ENCODE data around the gene FIZ1.

DNA sequence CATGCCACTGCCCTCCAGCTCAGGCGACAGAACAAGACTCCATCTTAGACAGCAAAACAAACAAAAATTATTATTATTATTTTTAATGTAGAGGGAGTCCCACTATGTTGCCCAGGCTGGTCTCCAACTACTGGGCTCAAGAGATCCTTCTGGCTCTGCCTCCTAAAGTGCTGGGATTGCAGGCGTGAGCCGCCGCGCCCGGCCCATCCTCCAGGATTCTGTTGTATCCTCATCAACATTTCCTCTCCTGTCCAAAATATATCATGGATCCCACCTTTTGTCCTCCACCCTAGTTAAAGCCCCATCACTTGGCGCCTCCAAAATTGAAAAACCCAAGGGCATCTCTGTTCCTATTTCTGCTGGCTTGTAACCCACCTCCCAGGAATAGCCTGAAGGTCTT is 23.8 kb upstream of the FIZ1 start:
- no peak for TF ChIP-seq POLR2A (IDR thresholded peaks at IDR 0.05)
- TF ChIP-seq, protein P1, sequence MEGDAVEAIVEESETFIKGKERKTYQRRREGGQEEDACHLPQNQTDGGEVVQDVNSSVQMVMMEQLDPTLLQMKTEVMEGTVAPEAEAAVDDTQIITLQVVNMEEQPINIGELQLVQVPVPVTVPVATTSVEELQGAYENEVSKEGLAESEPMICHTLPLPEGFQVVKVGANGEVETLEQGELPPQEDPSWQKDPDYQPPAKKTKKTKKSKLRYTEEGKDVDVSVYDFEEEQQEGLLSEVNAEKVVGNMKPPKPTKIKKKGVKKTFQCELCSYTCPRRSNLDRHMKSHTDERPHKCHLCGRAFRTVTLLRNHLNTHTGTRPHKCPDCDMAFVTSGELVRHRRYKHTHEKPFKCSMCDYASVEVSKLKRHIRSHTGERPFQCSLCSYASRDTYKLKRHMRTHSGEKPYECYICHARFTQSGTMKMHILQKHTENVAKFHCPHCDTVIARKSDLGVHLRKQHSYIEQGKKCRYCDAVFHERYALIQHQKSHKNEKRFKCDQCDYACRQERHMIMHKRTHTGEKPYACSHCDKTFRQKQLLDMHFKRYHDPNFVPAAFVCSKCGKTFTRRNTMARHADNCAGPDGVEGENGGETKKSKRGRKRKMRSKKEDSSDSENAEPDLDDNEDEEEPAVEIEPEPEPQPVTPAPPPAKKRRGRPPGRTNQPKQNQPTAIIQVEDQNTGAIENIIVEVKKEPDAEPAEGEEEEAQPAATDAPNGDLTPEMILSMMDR (IDR thresholded peaks at IDR 0.05): no peak

All from esophagus squamous epithelium (tissue), 4 donors.